Measurements from ENCODE around the gene NCK2.

Gene NCK2

GRCh38 chr2:105783972-105784371, 39.3 kb downstream of the NCK2 start:
- no peak overlapping the region for H3K27ac ChIP-seq (ENCODE audit: low read length)
- no peak overlapping the region for H3K9ac ChIP-seq (ENCODE audit: low read length)
- H3K4me2 ChIP-seq (ENCODE audit: low read depth, low read length) = no peak overlapping the region
- DNase-seq = no peak
- no peaks in the 10 kb centered on the region for H3K9me2 ChIP-seq (replicated peaks; ENCODE audit: insufficient read depth, low read length)
- no peak overlapping the region for H3K4me3 ChIP-seq (ENCODE audit: low read length)
- H3K27me3 ChIP-seq (replicated peaks; ENCODE audit: insufficient read depth, low read length) = no peaks in the 10 kb centered on the region
- H3K9me3 ChIP-seq (replicated peaks; ENCODE audit: insufficient read depth, low read length) = no peaks in the 10 kb centered on the region
- no peaks in the 10 kb centered on the region for H3F3A ChIP-seq (ENCODE audit: insufficient read depth, low read length)
- H4K20me1 ChIP-seq (ENCODE audit: insufficient read depth, low read length) = peaks cover 39% of the 10 kb centered on the region; the same call in 1 of the 2 replicates
- no peaks in the 10 kb centered on the region for H3K36me3 ChIP-seq (replicated peaks; ENCODE audit: insufficient read depth, low read length)
- peaks cover 15% of the 10 kb centered on the region for H3K4me1 ChIP-seq (ENCODE audit: low read length)
- TF ChIP-seq EZH2 (optimal IDR thresholded peaks at IDR 0.05; ENCODE audit: low read depth, low read length) (no peak), EZH2phosphoT487 (IDR thresholded peaks at IDR 0.05; ENCODE audit: low read length) (no peak)
- TF ChIP-seq, protein P1, sequence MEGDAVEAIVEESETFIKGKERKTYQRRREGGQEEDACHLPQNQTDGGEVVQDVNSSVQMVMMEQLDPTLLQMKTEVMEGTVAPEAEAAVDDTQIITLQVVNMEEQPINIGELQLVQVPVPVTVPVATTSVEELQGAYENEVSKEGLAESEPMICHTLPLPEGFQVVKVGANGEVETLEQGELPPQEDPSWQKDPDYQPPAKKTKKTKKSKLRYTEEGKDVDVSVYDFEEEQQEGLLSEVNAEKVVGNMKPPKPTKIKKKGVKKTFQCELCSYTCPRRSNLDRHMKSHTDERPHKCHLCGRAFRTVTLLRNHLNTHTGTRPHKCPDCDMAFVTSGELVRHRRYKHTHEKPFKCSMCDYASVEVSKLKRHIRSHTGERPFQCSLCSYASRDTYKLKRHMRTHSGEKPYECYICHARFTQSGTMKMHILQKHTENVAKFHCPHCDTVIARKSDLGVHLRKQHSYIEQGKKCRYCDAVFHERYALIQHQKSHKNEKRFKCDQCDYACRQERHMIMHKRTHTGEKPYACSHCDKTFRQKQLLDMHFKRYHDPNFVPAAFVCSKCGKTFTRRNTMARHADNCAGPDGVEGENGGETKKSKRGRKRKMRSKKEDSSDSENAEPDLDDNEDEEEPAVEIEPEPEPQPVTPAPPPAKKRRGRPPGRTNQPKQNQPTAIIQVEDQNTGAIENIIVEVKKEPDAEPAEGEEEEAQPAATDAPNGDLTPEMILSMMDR (IDR thresholded peaks at IDR 0.05; ENCODE audit: low read length) = no peak
- H3K79me2 ChIP-seq (ENCODE audit: low read length) = peaks cover 100% of the 10 kb centered on the region
- no peak overlapping the region for H2AFZ ChIP-seq (ENCODE audit: low read length)

DNA sequence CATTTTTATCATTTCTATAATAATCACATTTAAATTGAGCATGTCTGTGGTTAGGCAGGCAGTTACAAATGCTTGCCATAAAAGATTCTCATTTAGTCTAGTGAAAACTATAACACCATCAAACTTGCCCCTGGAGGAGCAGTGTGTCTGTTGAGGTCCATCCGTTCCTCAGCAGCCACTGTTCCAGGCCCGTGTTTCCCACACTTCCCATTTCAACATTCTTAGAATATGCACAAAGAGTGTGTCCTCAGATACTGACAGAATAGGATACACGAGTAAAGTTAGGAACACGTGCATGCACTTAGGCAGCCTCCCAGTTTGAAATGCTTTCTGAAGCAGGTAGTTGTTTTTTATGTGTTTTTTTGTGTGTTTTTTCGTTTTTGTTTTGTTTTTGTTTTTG, 39.9 kb downstream of the NCK2 start:
- H3K9me2 ChIP-seq (replicated peaks; ENCODE audit: insufficient read depth, low read length) = no peaks in the 10 kb centered on the region
- H3K4me3 ChIP-seq (ENCODE audit: low read length) = no peak overlapping the region
- H3K4me1 ChIP-seq (ENCODE audit: low read length) = peaks cover 19% of the 10 kb centered on the region
- H3K79me2 ChIP-seq (ENCODE audit: low read length) = peaks cover 100% of the 10 kb centered on the region
- no peaks in the 10 kb centered on the region for H3K9me3 ChIP-seq (replicated peaks; ENCODE audit: insufficient read depth, low read length)
- H3K27me3 ChIP-seq (replicated peaks; ENCODE audit: insufficient read depth, low read length) = no peaks in the 10 kb centered on the region
- H3K4me2 ChIP-seq (ENCODE audit: low read depth, low read length) = no peak overlapping the region
- 0 out of 2 replicates have a peak, but pooled peaks cover 3% of the 10 kb centered on the region for H3F3A ChIP-seq (ENCODE audit: insufficient read depth, low read length)
- TF ChIP-seq, protein P1 (IDR thresholded peaks at IDR 0.05; ENCODE audit: low read length) = no peak
- TF ChIP-seq EZH2phosphoT487 (IDR thresholded peaks at IDR 0.05; ENCODE audit: low read length) (no peak), EZH2 (optimal IDR thresholded peaks at IDR 0.05; ENCODE audit: low read depth, low read length) (no peak)
- H2AFZ ChIP-seq (ENCODE audit: low read length) = no peak overlapping the region
- DNase-seq = no peak
- no peak overlapping the region for H3K9ac ChIP-seq (ENCODE audit: low read length)
- H3K36me3 ChIP-seq (replicated peaks; ENCODE audit: insufficient read depth, low read length) = no peaks in the 10 kb centered on the region
- peaks cover 36% of the 10 kb centered on the region; the same call in 1 of the 2 replicates for H4K20me1 ChIP-seq (ENCODE audit: insufficient read depth, low read length)
- H3K27ac ChIP-seq (ENCODE audit: low read length) = no peak overlapping the region

GRCh38 chr2:105785095-105785847, 40.6 kb downstream of the NCK2 start:
- no peak overlapping the region for H3K4me2 ChIP-seq (ENCODE audit: low read depth, low read length)
- peaks cover 29% of the 10 kb centered on the region; the same call in 1 of the 2 replicates for H4K20me1 ChIP-seq (ENCODE audit: insufficient read depth, low read length)
- no peak overlapping the region for H3K27ac ChIP-seq (ENCODE audit: low read length)
- H3K79me2 ChIP-seq (ENCODE audit: low read length) = peaks cover 100% of the 10 kb centered on the region
- peaks cover 9% of the 10 kb centered on the region for H3F3A ChIP-seq (ENCODE audit: insufficient read depth, low read length)
- TF ChIP-seq, protein P1 (IDR thresholded peaks at IDR 0.05; ENCODE audit: low read length) = no peak
- TF ChIP-seq EZH2phosphoT487 (IDR thresholded peaks at IDR 0.05; ENCODE audit: low read length) (no peak), EZH2 (optimal IDR thresholded peaks at IDR 0.05; ENCODE audit: low read depth, low read length) (no peak)
- no peaks in the 10 kb centered on the region for H3K36me3 ChIP-seq (replicated peaks; ENCODE audit: insufficient read depth, low read length)
- H3K4me3 ChIP-seq (ENCODE audit: low read length) = no peak overlapping the region
- no peaks in the 10 kb centered on the region for H3K9me2 ChIP-seq (replicated peaks; ENCODE audit: insufficient read depth, low read length)
- H3K9me3 ChIP-seq (replicated peaks; ENCODE audit: insufficient read depth, low read length) = no peaks in the 10 kb centered on the region
- no peak overlapping the region for H2AFZ ChIP-seq (ENCODE audit: low read length)
- no peaks in the 10 kb centered on the region for H3K27me3 ChIP-seq (replicated peaks; ENCODE audit: insufficient read depth, low read length)
- no peak overlapping the region for H3K9ac ChIP-seq (ENCODE audit: low read length)
- H3K4me1 ChIP-seq (ENCODE audit: low read length) = peaks cover 26% of the 10 kb centered on the region
- DNase-seq = no peak

All from MM.1S (cell line).